ENCODE data around the gene IFFO2. TPM values are rescaled to one million over a fixed set of nuclear protein-coding genes. Genes with fewer than 3 reads are reported as not detected.

Gene IFFO2
- polyA plus RNA-seq, 3 donors from 2014 or later, result 1.9 to 3.9 (median 3.2) TPM

DNA sequence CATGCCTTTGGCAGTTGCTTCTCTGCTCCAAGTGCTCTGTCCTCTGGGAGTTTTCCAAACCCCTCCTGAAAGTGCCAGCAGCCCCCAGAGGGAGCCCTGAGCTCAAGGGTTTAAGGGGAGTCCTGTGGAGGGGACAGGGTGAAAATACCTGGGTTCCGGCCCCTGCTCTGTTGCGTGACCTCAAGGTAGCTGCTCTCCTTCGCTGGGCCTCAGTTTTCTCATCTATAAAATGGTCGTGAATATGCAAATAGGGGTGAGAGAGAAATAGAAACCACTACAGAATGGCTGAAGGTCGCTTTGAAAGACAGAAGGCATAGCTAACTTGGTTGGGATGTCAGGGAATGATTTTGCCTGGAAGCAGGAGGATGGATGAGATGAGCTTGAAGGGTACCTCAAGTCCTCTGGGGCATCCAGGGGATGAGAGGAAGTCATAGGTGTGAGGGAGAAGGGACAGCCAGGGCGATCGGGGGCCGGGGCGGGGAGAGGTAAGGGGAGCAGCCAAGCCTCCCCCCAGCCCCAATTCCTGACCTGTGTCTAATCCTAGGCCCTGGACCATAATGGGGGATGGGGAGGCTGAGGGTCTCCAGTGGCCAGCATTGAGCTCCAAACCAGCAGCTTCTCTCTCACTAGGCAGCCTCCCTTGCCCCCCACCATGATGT, 12.4 kb downstream of the IFFO2 start:
- H3K9me3 Mint-ChIP-seq, result no peaks in the 10 kb centered on the region
- peak overlapping the region in 2 of 5 donors; percentile 18 to 56 for H3K4me3 Mint-ChIP-seq
- peaks cover 85 to 92% of the 10 kb centered on the region in 2 donors for H3K4me1 Mint-ChIP-seq
- H3K27me3 Mint-ChIP-seq (ENCODE audit: low read depth in 3 of 3), result peaks cover 6 to 17% (median 14%) of the 10 kb centered on the region in 3 donors
- no peak for DNase-seq
- H3K27ac Mint-ChIP-seq, result peak overlapping the region; percentile 27 to 71 (median 60)
- H3K36me3 Mint-ChIP-seq, result no peaks in the 10 kb centered on the region

DNA sequence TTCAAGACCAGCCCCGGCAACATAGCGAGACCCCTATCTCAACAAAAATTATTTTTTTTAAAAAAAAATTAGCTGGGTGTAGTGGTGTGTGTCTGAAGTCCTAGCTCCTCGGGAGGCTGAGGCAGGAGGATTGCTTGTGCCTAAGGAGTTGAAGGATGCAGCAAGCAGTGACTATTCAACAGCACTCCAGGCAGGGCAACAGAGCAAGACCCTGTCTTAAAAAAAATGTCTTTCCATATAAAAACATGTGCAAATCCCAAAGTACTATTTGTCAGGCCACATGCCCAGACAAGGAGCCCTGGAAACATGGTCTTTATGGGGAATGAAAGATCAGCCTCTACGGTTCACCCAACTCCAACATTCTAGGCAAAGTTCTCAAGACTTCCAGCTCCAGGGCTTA, 13.3 kb downstream of the IFFO2 start:
- H3K9me3 Mint-ChIP-seq, result no peaks in the 10 kb centered on the region
- H3K27me3 Mint-ChIP-seq (ENCODE audit: low read depth in 3 of 3), result peaks cover under 1 to 11% (median 5%) of the 10 kb centered on the region in 3 donors
- H3K36me3 Mint-ChIP-seq, result no peaks in the 10 kb centered on the region
- peaks cover 76 to 86% of the 10 kb centered on the region in 2 donors for H3K4me1 Mint-ChIP-seq
- no peak overlapping the region for H3K4me3 Mint-ChIP-seq
- DNase-seq, result no peak
- H3K27ac Mint-ChIP-seq, result peak overlapping the region in 4 of 6 donors; percentile 15 to 72 (median 46)

DNA sequence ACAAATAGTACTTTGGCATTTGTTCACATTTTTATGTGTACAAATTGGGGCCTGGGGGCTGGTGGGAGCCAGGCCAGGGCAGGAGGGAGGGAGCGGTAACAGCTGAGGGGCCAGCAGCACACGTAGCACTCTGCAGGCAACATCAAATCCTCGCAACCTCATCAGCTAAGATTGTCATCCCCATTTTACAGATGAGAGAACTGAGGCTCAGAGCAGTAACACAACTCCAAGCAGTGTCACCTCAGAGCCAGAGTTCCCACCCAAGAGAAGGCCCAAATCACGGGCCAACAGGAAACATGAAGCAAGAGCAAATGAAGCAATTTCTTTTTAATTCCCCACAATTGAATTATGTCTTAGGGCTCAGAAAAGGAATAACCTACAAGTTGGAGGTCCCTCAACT, 14.1 kb downstream of the IFFO2 start:
- Mint-ChIP-seq H3K4me3 (no peak overlapping the region), H3K27ac (peak overlapping the region in 1 of 6 donors; percentile 71), H3K9me3 (no peaks in the 10 kb centered on the region), H3K36me3 (no peaks in the 10 kb centered on the region), H3K27me3 (ENCODE audit: low read depth in 3 of 3) (peaks cover 0 to 11% (median 5%) of the 10 kb centered on the region in 3 donors), H3K4me1 (peaks cover 70 to 82% of the 10 kb centered on the region in 2 donors)
- no peak for DNase-seq

DNA sequence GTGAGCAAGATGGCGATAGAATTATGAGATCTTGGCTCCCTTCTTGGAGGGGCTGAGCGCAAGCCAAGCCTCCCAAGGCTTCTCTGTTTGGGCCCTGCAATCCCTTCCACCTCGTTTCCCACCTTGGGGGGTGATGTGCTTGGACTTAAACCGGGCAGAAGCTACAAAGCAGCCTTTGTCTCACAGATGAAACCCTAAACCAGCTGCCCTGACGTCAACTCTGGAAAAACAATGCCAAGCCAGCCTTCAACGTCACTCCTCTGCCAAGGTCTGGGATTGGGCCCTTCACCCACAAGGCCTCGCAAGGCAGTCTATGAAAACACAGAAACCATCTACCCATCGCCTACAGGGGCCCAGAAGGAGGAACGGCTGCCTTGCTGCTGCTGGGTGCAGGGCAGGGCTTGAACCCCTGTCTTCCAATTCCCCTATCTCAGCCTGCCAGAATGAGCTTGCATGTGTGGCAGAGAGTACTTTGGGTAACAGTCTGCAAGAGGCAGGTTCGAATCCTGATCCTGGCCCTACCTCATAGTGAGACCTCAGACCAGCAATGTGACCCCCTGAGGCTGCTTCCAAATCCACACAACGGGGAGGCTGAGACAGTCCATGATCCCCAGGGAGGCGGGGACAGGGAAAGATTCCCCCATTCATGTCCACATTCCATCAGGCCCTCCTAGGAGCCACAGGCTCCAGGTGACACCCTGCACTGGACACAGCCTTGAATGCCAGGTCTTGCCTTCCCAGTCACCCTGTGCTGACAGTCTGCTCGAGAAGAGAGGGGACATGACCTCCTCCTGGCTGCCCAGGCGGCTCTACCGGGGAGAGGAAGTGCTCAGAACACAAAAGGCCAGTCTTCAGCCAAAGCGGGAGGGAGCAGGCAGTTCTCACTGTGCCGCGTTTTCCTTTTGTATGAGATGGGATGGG, 15.0 kb downstream of the IFFO2 start:
- H3K4me1 Mint-ChIP-seq, result peaks cover 70 to 81% of the 10 kb centered on the region in 2 donors
- peak overlapping the region in 3 of 6 donors; percentile 49 to 53 (median 50) for H3K27ac Mint-ChIP-seq
- H3K36me3 Mint-ChIP-seq, result no peaks in the 10 kb centered on the region
- H3K9me3 Mint-ChIP-seq, result no peaks in the 10 kb centered on the region
- H3K27me3 Mint-ChIP-seq (ENCODE audit: low read depth in 3 of 3), result peaks cover 0 to 6% (median 5%) of the 10 kb centered on the region in 3 donors
- no peak overlapping the region for H3K4me3 Mint-ChIP-seq
- no peak for DNase-seq

- Mint-ChIP-seq H3K4me3 (no peak overlapping the region), H3K36me3 (no peaks in the 10 kb centered on the region), H3K4me1 (peaks cover 69 to 82% of the 10 kb centered on the region in 2 donors), H3K27ac (peak overlapping the region in 4 of 6 donors; percentile 73 to 81 (median 76)), H3K27me3 (ENCODE audit: low read depth in 3 of 3) (peaks cover 0 to 8% (median 6%) of the 10 kb centered on the region in 3 donors), H3K9me3 (no peaks in the 10 kb centered on the region)
- no peak for DNase-seq
Observed at GRCh38 chr1:18940303-18941020, 16.0 kb downstream of the IFFO2 start.

GRCh38 chr1:18939398-18940302, 16.8 kb downstream of the IFFO2 start:
- H3K27me3 Mint-ChIP-seq (ENCODE audit: low read depth in 3 of 3), result peaks cover 0 to 8% (median 6%) of the 10 kb centered on the region in 3 donors
- H3K9me3 Mint-ChIP-seq, result no peaks in the 10 kb centered on the region
- H3K27ac Mint-ChIP-seq, result peak overlapping the region in 4 of 6 donors; percentile 17 to 79 (median 50)
- DNase-seq, result no peak
- H3K4me1 Mint-ChIP-seq, result peaks cover 69 to 82% of the 10 kb centered on the region in 2 donors
- H3K36me3 Mint-ChIP-seq, result no peaks in the 10 kb centered on the region
- H3K4me3 Mint-ChIP-seq, result no peak overlapping the region

DNA sequence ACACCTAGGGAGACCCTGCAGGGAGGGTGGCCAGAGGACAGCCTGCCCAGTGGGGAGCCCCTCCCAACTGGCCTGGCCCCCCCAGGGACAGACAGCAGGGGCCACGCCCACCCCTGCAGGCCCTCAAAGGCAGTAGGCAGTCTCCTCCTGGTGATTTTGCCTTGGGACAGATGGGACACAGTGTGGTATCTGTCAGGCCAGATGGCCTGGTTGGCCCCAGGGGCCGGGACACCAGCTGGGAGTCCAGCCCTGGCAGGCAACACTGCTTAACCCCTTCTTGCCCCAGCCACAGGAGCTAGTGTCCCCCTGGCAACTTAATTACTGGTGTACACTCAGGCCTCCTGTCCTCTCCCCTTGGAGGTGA, 17.8 kb downstream of the IFFO2 start:
- no peak overlapping the region for H3K4me3 Mint-ChIP-seq
- H3K36me3 Mint-ChIP-seq, result no peaks in the 10 kb centered on the region
- peaks cover 0 to 8% (median 6%) of the 10 kb centered on the region in 3 donors for H3K27me3 Mint-ChIP-seq (ENCODE audit: low read depth in 3 of 3)
- no peak for DNase-seq
- peak overlapping the region in 1 of 6 donors; percentile 24 for H3K27ac Mint-ChIP-seq
- no peaks in the 10 kb centered on the region for H3K9me3 Mint-ChIP-seq
- H3K4me1 Mint-ChIP-seq, result peaks cover 66 to 77% of the 10 kb centered on the region in 2 donors

DNA sequence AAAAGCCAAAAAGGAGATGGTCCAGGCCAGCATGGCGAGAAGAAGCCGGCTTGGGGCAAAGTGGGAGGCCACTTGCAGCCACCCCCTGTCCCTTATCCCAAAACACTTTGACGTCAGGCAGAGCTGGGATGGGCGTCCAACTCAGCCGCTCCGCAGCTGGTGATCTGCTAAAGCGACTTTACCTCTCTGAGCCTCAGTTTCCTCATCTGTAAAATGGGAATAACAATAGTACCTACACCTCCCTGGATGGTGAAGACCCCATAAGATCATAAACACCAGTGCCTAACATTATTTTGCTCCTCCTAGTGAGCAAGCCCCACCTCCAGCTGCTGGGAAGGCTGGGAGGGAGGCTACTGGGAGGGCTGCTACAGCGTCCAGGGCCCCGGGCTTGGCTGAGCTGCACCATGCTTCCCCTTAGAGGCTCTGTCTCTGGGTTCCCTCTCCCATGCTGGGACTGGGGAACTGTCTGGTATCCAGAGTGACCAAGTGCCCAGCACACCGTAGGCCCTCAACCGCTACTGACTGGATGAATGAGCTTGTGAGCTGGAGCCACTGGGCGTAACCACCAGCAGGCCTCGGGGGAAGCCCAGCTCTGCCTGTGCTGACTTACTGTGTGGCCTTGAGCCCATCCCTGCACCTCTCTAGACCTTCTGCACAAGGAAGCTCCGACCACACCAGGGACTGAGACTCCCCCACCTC, 18.3 kb downstream of the IFFO2 start:
- no peak for DNase-seq
- Mint-ChIP-seq H3K27ac (peak overlapping the region in 3 of 6 donors; percentile 20 to 55 (median 26)), H3K27me3 (ENCODE audit: low read depth in 3 of 3) (peaks cover 0 to 9% (median 7%) of the 10 kb centered on the region in 3 donors), H3K4me3 (no peak overlapping the region), H3K9me3 (no peaks in the 10 kb centered on the region), H3K36me3 (no peaks in the 10 kb centered on the region), H3K4me1 (peaks cover 63 to 72% of the 10 kb centered on the region in 2 donors)

DNA sequence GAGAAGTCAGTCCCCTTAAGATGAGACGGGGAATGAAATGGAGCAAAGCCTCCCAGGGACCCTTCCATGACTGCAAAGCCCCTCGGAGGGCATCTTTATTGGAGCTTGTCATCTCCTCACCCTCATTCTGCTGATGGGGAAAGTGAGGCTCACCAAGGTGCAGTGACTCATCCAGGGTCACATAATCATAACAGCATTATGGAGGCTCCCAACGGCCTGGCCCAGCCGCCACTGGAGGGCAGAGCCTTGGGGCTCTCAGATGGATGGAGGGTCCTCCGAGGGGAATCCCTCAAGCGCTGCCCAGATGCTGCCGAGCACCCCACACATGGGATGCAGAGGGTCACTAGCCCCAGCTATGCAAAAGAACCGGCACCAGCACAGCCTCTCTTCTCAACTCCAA, 18.9 kb downstream of the IFFO2 start:
- no peak overlapping the region for H3K4me3 Mint-ChIP-seq
- peaks cover 0 to 12% (median 7%) of the 10 kb centered on the region in 3 donors for H3K27me3 Mint-ChIP-seq (ENCODE audit: low read depth in 3 of 3)
- no peaks in the 10 kb centered on the region for H3K36me3 Mint-ChIP-seq
- H3K9me3 Mint-ChIP-seq, result no peaks in the 10 kb centered on the region
- H3K4me1 Mint-ChIP-seq, result peaks cover 66 to 76% of the 10 kb centered on the region in 2 donors
- DNase-seq, result no peak
- no peak overlapping the region for H3K27ac Mint-ChIP-seq

DNA sequence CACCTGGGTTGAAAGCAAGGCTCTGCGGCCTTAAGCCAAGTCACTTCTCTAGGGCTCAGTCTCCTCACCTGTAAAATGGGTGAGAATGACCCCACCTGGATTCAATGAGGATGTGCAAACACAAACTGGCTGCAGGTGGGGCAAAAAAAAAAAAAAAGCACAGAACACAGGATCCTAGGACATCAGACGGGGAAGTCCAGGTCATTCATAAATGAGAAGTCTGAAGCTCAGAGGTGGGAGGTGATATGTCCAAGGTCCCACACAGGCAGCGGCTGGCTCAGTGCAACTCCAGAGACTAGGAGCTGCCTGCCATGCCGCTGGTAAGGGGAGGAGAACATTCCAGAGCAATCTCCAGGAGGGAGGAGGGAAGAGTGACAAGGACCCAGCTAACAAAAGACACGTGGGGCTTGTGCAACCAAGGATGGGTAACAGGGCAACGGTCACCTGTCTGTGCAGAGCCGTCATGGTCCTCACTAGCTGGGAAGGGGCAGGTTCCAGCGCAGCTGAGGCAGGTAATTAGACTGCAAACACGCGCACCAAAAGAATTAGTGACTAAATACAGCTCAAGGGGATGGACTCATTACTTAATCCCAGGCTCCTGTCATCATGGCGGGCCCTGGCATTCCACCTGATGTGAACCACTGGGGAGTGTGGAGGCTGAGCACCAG, 19.5 kb downstream of the IFFO2 start:
- peaks cover 0 to 12% (median 7%) of the 10 kb centered on the region in 3 donors for H3K27me3 Mint-ChIP-seq (ENCODE audit: low read depth in 3 of 3)
- H3K36me3 Mint-ChIP-seq, result no peaks in the 10 kb centered on the region
- H3K27ac Mint-ChIP-seq, result peak overlapping the region in 3 of 6 donors; percentile 31 to 60 (median 59)
- no peak for DNase-seq
- peak overlapping the region in 1 of 5 donors; percentile 14 for H3K4me3 Mint-ChIP-seq
- H3K9me3 Mint-ChIP-seq, result no peaks in the 10 kb centered on the region
- H3K4me1 Mint-ChIP-seq, result peaks cover 66 to 76% of the 10 kb centered on the region in 2 donors

- peak overlapping the region in 1 of 5 donors; percentile 14 for H3K4me3 Mint-ChIP-seq
- peaks cover 66 to 76% of the 10 kb centered on the region in 2 donors for H3K4me1 Mint-ChIP-seq
Observed at GRCh38 chr1:18936471-18936813, 20.0 kb downstream of the IFFO2 start.

More at GRCh38 chr1:18936471-18936813, 20.0 kb downstream of the IFFO2 start:
- H3K27ac Mint-ChIP-seq, result peak overlapping the region in 1 of 6 donors; percentile 31
- H3K36me3 Mint-ChIP-seq, result no peaks in the 10 kb centered on the region
- DNase-seq, result no peak
- H3K9me3 Mint-ChIP-seq, result no peaks in the 10 kb centered on the region
- H3K27me3 Mint-ChIP-seq (ENCODE audit: low read depth in 3 of 3), result peaks cover 0 to 12% (median 7%) of the 10 kb centered on the region in 3 donors

Data from immature natural killer cell (primary cell).